NB4 (cell line): ENCODE data around the gene ADCK1.

Experiments used
- DNase-seq: peaks from one replicate; pipeline ENCODE4 v3.0.0; 2010; ENCODE audit warnings: low read depth
- H3K4me3 ChIP-seq: one replicate; pipeline ENCODE4 v1.5.1; 2011; ENCODE audit warnings: mild to moderate bottlenecking, low read depth, low read length, moderate library complexity
- MYC ChIP-seq: IDR thresholded peaks from 2 replicates; pipeline ENCODE4 v1.6.1; 2011; ENCODE audit warnings: low read depth, low read length
- POLR2A ChIP-seq: IDR thresholded peaks from 2 replicates; pipeline ENCODE4 v1.6.1; 2011; ENCODE audit warnings: mild to moderate bottlenecking; ENCODE audit not compliant: insufficient read length; ENCODE audit errors: extremely low read depth
- TF ChIP-seq, protein P1 (sequence below): IDR thresholded peaks from one replicate; pipeline ENCODE4 v1.5.1; 2012; ENCODE audit warnings: low read depth, low read length
- TF ChIP-seq, protein P2 (sequence below): IDR thresholded peaks from 2 replicates; pipeline ENCODE4 v1.6.1; 2011; ENCODE audit warnings: low read depth, low read length

Gene ADCK1

DNA sequence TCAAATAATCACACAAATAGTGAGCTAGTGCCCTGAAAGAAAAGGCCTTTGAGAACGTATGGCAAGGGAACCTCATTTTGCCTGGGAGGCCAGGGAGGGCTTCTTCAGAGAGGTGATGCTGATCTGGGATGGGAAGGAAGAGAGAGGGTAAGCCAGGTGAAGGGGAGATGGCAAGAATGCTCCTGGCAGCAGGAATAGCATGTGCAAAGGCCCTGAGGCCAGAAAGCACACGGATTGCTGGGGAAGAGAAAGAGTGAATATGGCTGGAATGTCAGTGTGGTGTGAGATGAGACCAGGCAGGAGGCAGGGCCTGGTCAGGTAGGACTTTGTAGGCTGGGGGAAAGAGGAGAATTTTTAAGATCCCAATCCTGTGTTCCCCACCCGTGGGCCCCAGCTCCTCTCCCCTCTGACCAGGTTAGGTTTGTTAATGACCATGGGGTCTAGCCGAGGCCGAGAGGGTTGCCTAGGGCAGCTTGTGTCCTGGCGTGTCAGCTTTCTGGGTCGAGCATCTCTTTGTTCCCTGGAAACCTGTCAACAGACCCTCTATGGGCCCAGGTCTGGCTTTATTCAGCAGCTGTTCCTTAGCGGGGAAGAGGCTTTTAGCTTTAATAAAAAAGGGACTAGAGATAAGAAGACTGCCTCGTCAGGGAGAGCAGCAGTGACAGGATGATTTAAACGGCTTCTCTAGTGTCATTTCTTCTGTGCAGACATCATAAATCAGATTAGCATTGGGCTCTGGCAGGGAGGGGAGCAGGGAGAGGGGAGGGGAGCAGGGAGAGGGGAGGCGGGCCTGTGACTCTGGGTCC, 123.4 kb downstream of the ADCK1 start:
- no peak overlapping the region for H3K4me3 ChIP-seq
- TF ChIP-seq POLR2A: no peak
- TF ChIP-seq, protein P1, sequence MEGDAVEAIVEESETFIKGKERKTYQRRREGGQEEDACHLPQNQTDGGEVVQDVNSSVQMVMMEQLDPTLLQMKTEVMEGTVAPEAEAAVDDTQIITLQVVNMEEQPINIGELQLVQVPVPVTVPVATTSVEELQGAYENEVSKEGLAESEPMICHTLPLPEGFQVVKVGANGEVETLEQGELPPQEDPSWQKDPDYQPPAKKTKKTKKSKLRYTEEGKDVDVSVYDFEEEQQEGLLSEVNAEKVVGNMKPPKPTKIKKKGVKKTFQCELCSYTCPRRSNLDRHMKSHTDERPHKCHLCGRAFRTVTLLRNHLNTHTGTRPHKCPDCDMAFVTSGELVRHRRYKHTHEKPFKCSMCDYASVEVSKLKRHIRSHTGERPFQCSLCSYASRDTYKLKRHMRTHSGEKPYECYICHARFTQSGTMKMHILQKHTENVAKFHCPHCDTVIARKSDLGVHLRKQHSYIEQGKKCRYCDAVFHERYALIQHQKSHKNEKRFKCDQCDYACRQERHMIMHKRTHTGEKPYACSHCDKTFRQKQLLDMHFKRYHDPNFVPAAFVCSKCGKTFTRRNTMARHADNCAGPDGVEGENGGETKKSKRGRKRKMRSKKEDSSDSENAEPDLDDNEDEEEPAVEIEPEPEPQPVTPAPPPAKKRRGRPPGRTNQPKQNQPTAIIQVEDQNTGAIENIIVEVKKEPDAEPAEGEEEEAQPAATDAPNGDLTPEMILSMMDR: no peak
- no peak for TF ChIP-seq MYC
- TF ChIP-seq, protein P2, sequence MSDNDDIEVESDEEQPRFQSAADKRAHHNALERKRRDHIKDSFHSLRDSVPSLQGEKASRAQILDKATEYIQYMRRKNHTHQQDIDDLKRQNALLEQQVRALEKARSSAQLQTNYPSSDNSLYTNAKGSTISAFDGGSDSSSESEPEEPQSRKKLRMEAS: no peak
- DNase-seq: no peak

DNA sequence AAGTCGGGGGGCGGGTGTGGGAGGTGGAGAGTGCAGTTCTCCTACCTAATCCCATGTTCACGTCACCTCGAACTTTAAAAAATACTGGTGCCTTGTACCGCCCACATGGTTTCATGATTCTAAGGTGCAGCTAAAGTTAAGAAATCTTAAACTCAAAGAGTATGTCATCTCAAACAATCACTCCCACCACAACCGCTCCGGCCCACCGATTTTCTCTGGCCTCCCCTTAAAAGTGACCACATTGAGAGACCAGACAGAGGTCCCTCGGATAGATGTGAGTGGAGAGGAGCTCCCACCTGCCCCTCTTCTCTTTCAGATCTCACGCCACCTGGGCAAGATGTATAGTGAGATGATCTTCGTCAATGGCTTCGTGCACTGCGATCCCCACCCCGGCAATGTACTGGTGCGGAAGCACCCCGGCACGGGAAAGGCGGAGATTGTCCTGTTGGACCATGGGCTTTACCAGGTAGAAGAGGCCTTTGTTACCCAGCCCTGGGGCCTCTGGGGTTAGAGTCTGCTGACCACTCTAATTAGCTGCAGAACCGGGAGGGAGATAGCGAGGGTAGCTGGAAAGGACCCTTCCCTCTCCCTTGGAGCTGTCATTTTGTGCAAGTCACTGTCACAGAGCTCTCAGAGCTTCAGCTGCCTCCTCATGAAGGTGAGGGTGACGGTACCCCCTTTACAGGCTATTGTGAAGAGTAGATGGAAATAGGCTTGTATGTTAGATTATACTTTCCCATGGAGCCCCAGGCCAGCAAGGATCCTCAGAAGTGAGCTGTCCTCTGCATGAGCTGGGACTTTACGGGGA, 124.4 kb downstream of the ADCK1 start:
- TF ChIP-seq MYC (no peak), POLR2A (no peak)
- TF ChIP-seq, protein P2: no peak
- TF ChIP-seq, protein P1: no peak
- no peak for DNase-seq
- no peak overlapping the region for H3K4me3 ChIP-seq

DNA sequence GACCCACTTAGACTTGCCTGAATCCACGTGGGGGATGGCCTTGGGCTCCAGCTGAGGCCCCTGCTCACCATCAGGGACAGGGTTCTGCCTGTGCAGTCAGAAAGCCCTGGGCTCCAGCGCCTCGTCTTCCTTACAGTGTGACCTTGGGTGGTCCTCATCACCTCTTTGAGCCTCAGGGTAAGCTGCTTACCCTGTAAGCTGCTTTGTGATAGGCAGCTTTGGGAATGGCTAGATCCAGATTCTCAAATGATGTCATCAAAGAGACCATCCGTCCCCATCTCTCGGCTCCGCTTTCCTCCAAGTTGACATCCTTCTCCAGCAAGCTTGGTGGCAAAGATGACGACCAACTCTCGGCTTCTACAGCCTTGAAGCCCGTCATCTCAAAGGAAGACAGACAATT, 127.0 kb downstream of the ADCK1 start:
- no peak for DNase-seq
- no peak overlapping the region for H3K4me3 ChIP-seq
- TF ChIP-seq, protein P2: no peak
- no peak for TF ChIP-seq MYC
- TF ChIP-seq POLR2A: no peak
- TF ChIP-seq, protein P1: no peak

DNA sequence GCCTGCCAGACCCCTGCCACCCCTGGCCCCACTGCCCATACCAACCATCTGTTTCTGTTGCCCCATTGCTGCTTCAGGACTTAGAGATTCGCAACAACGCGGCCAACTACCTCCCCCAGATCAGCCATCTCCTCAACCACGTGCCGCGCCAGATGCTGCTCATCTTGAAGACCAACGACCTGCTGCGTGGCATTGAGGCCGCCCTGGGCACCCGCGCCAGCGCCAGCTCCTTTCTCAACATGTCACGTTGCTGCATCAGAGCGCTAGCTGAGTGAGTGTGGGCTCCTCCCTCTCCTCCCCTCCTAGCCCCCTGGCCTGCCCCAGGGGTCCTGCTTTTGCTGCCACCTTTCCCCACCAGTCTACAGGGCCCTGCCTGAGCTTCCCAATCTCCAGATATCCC, 131.5 kb downstream of the ADCK1 start:
- TF ChIP-seq MYC (no peak), POLR2A (no peak)
- TF ChIP-seq, protein P1: no peak
- TF ChIP-seq, protein P2: no peak
- H3K4me3 ChIP-seq: no peak overlapping the region
- no peak for DNase-seq

DNA sequence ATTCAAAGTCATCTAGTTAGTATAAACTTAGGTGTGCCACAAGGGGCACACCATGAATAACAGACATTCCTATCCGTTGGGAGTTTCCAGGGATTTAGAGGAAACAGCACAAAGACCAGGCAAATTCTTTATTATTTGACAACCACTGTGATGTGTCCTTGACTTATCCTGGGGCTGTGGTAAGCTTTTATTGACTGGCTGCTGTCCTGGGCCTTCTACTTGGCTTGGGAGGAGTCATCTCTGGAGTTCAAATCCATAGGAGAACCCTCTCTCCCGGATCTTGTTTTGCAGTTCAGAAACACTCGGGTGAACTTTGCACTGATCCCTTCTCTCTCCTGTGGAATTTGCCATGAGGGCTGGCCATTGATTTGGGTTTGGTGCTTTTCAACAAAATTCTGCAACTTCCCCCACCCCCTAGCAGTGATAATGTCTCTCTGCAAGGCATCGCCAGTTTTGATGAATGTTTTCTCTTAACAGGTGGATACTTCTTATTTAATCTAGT, 136.3 kb downstream of the ADCK1 start:
- TF ChIP-seq, protein P1: no peak
- no peak for TF ChIP-seq MYC
- TF ChIP-seq, protein P2: no peak
- TF ChIP-seq POLR2A: no peak
- DNase-seq: no peak
- no peak overlapping the region for H3K4me3 ChIP-seq
